Thoracic aorta (tissue), 2 donors: Measurements from ENCODE around the gene GPBP1L1. TPM values are rescaled to one million over a fixed set of nuclear protein-coding genes. Genes with fewer than 3 reads are reported as not detected.
"Not testable (repeated sequence)": the region's sequence is repeated elsewhere in the genome, so short reads cannot be mapped to it uniquely, and the experiment has no call there.

ENCODE experiments used
- ATAC-seq: fragments of 150-250 bp; one replicate; pipeline ENCODE4 v1.8.0; 2017; ENCODE audit warnings: low read depth; ENCODE audit not compliant: insufficient number of reproducible peaks, low FRiP score
- DNase-seq: peaks from one replicate; pipeline ENCODE4 v3.0.0-alpha.2; 2020; ENCODE audit warnings: low spot score
- H3K27ac ChIP-seq, 2 donors: fragments of 200-600 bp; sonication (generic); 1 replicate in 1 of 2; 2 replicates in 1 of 2; pipeline ENCODE4 v1.5.1; 2016; ENCODE audit warnings: mild to moderate bottlenecking in 2 of 2, moderate library complexity in 2 of 2
- H3K27me3 ChIP-seq: fragments of 200-600 bp; sonication (generic); replicated peaks from 2 replicates; pipeline ENCODE4 v1.6.0; 2016; ENCODE audit warnings: mild to moderate bottlenecking; ENCODE audit not compliant: insufficient read depth
- H3K36me3 ChIP-seq: fragments of 200-600 bp; sonication (generic); one replicate; pipeline ENCODE4 v1.5.1; 2016
- H3K4me1 ChIP-seq, 2 donors: fragments of 200-600 bp; sonication (generic); 1 replicate in 1 of 2; 2 replicates in 1 of 2; pipeline versions ENCODE4 v1.5.1 to v1.6.0; 2016; ENCODE audit warnings: low read depth in 2 of 2, mild to moderate bottlenecking in 1 of 2; ENCODE audit not compliant: control insufficient read depth in 1 of 2
- H3K4me3 ChIP-seq: fragments of 200-600 bp; sonication (generic); 2 replicates; pipeline ENCODE4 v1.5.1; 2016; ENCODE audit warnings: mild to moderate bottlenecking
- H3K9me3 ChIP-seq: fragments of 200-600 bp; sonication (generic); 2 replicates; pipeline ENCODE4 v1.5.1; 2016
- CTCF ChIP-seq: fragments of 200-600 bp; sonication (generic); IDR thresholded peaks from one replicate; pipeline ENCODE4 v1.5.1; 2019; ENCODE audit warnings: antibody characterized with exemption
- total RNA-seq, 2 donors: library from RNA; depleted of rRNA; stranded (reverse); fragments of >200 nt; gene quantifications; one replicate each; pipeline versions ENCODE4 v1.1.0 to v1.2.3, GENCODE V29; 2016

GPBP1L1 gene
- total RNA-seq, 2 donors from 2014 or later, result 103 to 120 TPM

- TF ChIP-seq CTCF, result no peak
- Histone ChIP-seq H3K27ac (peak overlapping the region; percentile 21 to 26), H3K4me1 (peaks cover 40 to 85% of the 10 kb centered on the region in 2 donors), H3K27me3 (no peaks in the 10 kb centered on the region), H3K4me3 (no peak overlapping the region), H3K36me3 (no peaks in the 10 kb centered on the region), H3K9me3 (no peaks in the 10 kb centered on the region)
- no peak for ATAC-seq
- no peak for DNase-seq
Observed at GRCh38 chr1:45678489-45678888, 7.8 kb downstream of the GPBP1L1 start.

GRCh38 chr1:45677751-45678245 lies 8.5 kb downstream of the GPBP1L1 start:
- Histone ChIP-seq H3K4me3 (no peak overlapping the region), H3K36me3 (no peaks in the 10 kb centered on the region), H3K4me1 (peaks cover 40 to 86% of the 10 kb centered on the region in 2 donors), H3K9me3 (no peaks in the 10 kb centered on the region), H3K27me3 (no peaks in the 10 kb centered on the region), H3K27ac (peak overlapping the region in 1 of 2 donors; percentile 26)
- TF ChIP-seq CTCF, result no peak
- DNase-seq, result no peak
- no peak for ATAC-seq

- H3K27ac ChIP-seq, result peak overlapping the region in 1 of 2 donors; percentile 9
Observed at GRCh38 chr1:45676553-45676952, 9.8 kb downstream of the GPBP1L1 start.

GRCh38 chr1:45674478-45674877 lies 11.9 kb downstream of the GPBP1L1 start:
- Histone ChIP-seq H3K27me3 (no peaks in the 10 kb centered on the region), H3K27ac (no peak overlapping the region), H3K4me3 (no peak overlapping the region), H3K9me3 (no peaks in the 10 kb centered on the region), H3K36me3 (no peaks in the 10 kb centered on the region), H3K4me1 (peaks cover 26 to 77% of the 10 kb centered on the region in 2 donors)
- TF ChIP-seq CTCF, result no peak
- ATAC-seq (no peak), DNase-seq (no peak)

More at GRCh38 chr1:45676553-45676952, 9.8 kb downstream of the GPBP1L1 start:
- not testable (repeated sequence) for H3K9me3 ChIP-seq, DNase-seq, H3K4me3 ChIP-seq, H3K27me3 ChIP-seq, ATAC-seq, H3K36me3 ChIP-seq
- peaks cover 32 to 83% of the 10 kb centered on the region in 2 donors for H3K4me1 ChIP-seq

GRCh38 chr1:45673956-45674355 lies 12.4 kb downstream of the GPBP1L1 start:
- H3K4me1 ChIP-seq, result peaks cover 28 to 77% of the 10 kb centered on the region in 2 donors
- no peak for DNase-seq
- no peak overlapping the region for H3K4me3 ChIP-seq
- no peaks in the 10 kb centered on the region for H3K9me3 ChIP-seq
- TF ChIP-seq CTCF, result no peak
- no peak overlapping the region for H3K27ac ChIP-seq
- no peaks in the 10 kb centered on the region for H3K36me3 ChIP-seq
- H3K27me3 ChIP-seq, result no peaks in the 10 kb centered on the region
- ATAC-seq, result no peak
